A673 (cell line): ENCODE results near the gene KDM8. TPM values are rescaled to one million over a fixed set of nuclear protein-coding genes. Genes with fewer than 3 reads are reported as not detected.

ENCODE experiments used
- BruUV-seq: library from RNA; stranded (reverse); fragments of 400-500 nt; replicated peaks from 2 replicates; lab custom pipeline; 2021; lab: Mats Ljungman, UMichigan
- CTCF ChIA-PET: fragments of 300-600 bp; sonication (Branson Sonifier 250); formaldehyde crosslinking; loops from one replicate; lab custom pipeline; 2022; ENCODE audit warnings: antibody characterized with exemption; lab: Charles Lee
- POLR2A ChIA-PET: fragments of 300-600 bp; sonication (Branson Sonifier 250); formaldehyde crosslinking; loops from one replicate; lab custom pipeline; 2022; ENCODE audit warnings: antibody characterized with exemption; ENCODE audit not compliant: low non-redundant PET; lab: Charles Lee
- DNase-seq: peaks from one replicate; pipeline ENCODE4 v3.0.0-alpha.2; 2015; ENCODE audit warnings: low spot score
- H3K27ac ChIP-seq: fragments of 200-600 bp; sonication (generic); 2 replicates; pipeline ENCODE4 v1.5.1; 2016; ENCODE audit warnings: mixed run types, low read depth, mild to moderate bottlenecking, mixed read lengths, antibody characterized with exemption, low read length; ENCODE audit not compliant: poor library complexity, severe bottlenecking
- H3K27me3 ChIP-seq: fragments of 200-600 bp; sonication (generic); replicated peaks from 2 replicates; pipeline ENCODE4 v1.6.1; 2017; ENCODE audit warnings: mixed run types, low read depth, mild to moderate bottlenecking, mixed read lengths, antibody characterized with exemption, low read length; ENCODE audit not compliant: insufficient read depth, poor library complexity
- H3K36me3 ChIP-seq: fragments of 200-600 bp; sonication (generic); 2 replicates; pipeline ENCODE4 v1.6.1; 2016; ENCODE audit warnings: mixed run types, mild to moderate bottlenecking, mixed read lengths, antibody characterized with exemption, low read length; ENCODE audit not compliant: insufficient read depth, poor library complexity, severe bottlenecking
- H3K4me1 ChIP-seq: fragments of 200-600 bp; sonication (generic); 2 replicates; pipeline ENCODE4 v1.6.1; 2017; ENCODE audit warnings: mixed run types, mild to moderate bottlenecking, mixed read lengths, antibody characterized with exemption, low read length; ENCODE audit not compliant: insufficient read depth, poor library complexity, severe bottlenecking
- H3K4me3 ChIP-seq: fragments of 200-600 bp; sonication (generic); 2 replicates; pipeline ENCODE4 v1.5.1; 2016; ENCODE audit warnings: low read depth, mixed run types, mild to moderate bottlenecking, mixed read lengths, low read length; ENCODE audit not compliant: poor library complexity, severe bottlenecking
- H3K9me3 ChIP-seq: fragments of 200-600 bp; sonication (generic); 2 replicates; pipeline ENCODE4 v1.6.1; 2016; ENCODE audit warnings: mixed run types, low read depth, mild to moderate bottlenecking, mixed read lengths, antibody characterized with exemption, low read length; ENCODE audit not compliant: poor library complexity, severe bottlenecking
- EZH2 ChIP-seq: fragments of 200-600 bp; sonication (generic); IDR thresholded peaks from 2 replicates; pipeline ENCODE4 v1.6.1; 2017; ENCODE audit warnings: borderline replicate concordance, low read depth, mild to moderate bottlenecking, mixed read lengths, antibody characterized with exemption, low read length; ENCODE audit not compliant: poor library complexity, severe bottlenecking
- intact Hi-C: fragments of 100-400 bp; cut with micrococcal nuclease; formaldehyde crosslinking; loops from one replicate; pipeline ENCODE4 v1.10.0; 2022; ENCODE audit not compliant: unreplicated experiment
- total RNA-seq: library from RNA; stranded (reverse); gene quantifications from 2 replicates; pipeline ENCODE4 v1.2.3, GENCODE V29; 2021
- TF ChIP-seq, protein P1 (sequence below): fragments of 300-800, 200-600 bp; sonication (generic); conservative IDR thresholded peaks from 2 replicates; pipeline ENCODE4 v1.5.1; 2017; ENCODE audit warnings: low read depth, mild to moderate bottlenecking, antibody characterized with exemption, low read length, moderate library complexity, mixed read lengths

KDM8 gene
- total RNA-seq, 1 experiment from 2014 or later, result 8.8 TPM

DNA sequence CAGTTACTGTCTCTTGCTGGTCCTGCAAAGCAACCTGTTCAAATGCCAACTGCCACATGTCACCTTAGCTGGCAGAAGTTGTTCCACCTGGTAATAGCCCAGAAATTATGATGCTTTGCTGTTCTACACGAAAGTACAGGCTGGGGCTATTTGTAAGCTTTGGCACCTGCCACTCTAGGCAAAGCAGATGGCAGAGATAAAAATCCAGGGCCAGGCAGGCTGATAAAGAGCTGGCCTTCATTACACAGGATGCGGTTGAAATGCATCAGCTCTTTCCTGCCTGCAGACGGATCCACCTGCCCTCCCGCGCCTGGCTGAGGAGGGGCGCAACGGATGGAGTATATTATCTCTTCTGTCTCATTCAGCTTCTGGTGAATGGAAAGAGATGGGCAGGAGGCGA is 29.3 kb upstream of the KDM8 start:
- BruUV-seq, result no TSS peak
- TF ChIP-seq EZH2, result no peak
- TF ChIP-seq, protein P1, sequence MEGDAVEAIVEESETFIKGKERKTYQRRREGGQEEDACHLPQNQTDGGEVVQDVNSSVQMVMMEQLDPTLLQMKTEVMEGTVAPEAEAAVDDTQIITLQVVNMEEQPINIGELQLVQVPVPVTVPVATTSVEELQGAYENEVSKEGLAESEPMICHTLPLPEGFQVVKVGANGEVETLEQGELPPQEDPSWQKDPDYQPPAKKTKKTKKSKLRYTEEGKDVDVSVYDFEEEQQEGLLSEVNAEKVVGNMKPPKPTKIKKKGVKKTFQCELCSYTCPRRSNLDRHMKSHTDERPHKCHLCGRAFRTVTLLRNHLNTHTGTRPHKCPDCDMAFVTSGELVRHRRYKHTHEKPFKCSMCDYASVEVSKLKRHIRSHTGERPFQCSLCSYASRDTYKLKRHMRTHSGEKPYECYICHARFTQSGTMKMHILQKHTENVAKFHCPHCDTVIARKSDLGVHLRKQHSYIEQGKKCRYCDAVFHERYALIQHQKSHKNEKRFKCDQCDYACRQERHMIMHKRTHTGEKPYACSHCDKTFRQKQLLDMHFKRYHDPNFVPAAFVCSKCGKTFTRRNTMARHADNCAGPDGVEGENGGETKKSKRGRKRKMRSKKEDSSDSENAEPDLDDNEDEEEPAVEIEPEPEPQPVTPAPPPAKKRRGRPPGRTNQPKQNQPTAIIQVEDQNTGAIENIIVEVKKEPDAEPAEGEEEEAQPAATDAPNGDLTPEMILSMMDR, result no peak
- CTCF ChIA-PET, result no interaction called here

DNA sequence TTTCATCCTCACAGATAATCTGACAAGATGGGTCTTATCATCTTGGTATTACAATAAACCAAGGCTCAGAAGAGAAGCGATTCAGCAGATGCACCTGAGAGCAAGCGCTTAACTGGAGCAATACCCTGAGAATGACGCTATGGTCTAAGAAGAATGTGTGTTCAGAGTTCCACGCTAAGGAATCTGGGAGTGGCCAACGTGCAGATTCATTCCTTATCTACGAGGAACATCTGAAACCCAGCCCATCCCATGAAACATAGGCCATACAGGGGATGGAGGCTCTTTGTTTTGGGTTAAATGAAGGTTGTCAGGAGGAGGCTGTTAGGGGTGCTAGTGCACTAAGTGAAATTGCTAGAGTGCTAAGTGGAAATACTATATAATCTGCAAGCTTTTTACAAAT is 28.5 kb upstream of the KDM8 start:
- Histone ChIP-seq H3K36me3 (no peaks in the 10 kb centered on the region), H3K9me3 (no peaks in the 10 kb centered on the region), H3K27me3 (no peaks in the 10 kb centered on the region), H3K4me3 (no peak overlapping the region), H3K4me1 (no peaks in the 10 kb centered on the region), H3K27ac (no peak overlapping the region)
- intact Hi-C loops, result no loop called here
- no peak for DNase-seq
- ChIA-PET POLR2A (no interaction called here), CTCF (no interaction called here)
- TF ChIP-seq, protein P1, result no peak
- no peak for TF ChIP-seq EZH2
- BruUV-seq, result no TSS peak

More for the DNA sequence above, 29.3 kb upstream of the KDM8 start:
- Histone ChIP-seq H3K27ac (no peak overlapping the region), H3K9me3 (no peaks in the 10 kb centered on the region), H3K4me3 (no peak overlapping the region), H3K27me3 (no peaks in the 10 kb centered on the region), H3K36me3 (no peaks in the 10 kb centered on the region), H3K4me1 (no peaks in the 10 kb centered on the region)
- no peak for DNase-seq
- intact Hi-C loops, result no loop called here
- POLR2A ChIA-PET, result no interaction called here

DNA sequence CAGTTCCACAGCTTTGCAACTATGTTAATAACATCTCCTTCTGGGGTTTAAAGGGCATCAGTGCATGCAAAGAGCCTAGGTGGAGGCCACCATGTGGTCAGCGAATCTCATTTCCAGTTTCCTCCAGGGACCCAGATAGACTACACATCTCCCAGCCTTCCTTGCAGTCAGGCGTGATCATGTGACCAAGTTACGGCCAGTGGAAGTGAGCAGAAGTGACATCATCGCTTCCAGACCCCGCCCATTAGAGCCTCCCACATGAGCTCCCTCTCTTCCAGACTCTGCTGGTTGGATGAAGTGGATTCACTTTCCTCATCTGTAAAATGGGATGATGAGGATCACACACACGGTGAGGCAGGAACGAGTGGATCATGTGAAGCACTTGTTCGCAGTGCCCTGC is 27.4 kb upstream of the KDM8 start:
- intact Hi-C loops, result no loop called here
- CTCF ChIA-PET, result no interaction called here
- BruUV-seq, result no TSS peak

More for the DNA sequence above, 27.4 kb upstream of the KDM8 start:
- Histone ChIP-seq H3K27ac (no peak overlapping the region), H3K36me3 (no peaks in the 10 kb centered on the region), H3K4me1 (no peaks in the 10 kb centered on the region), H3K9me3 (no peaks in the 10 kb centered on the region), H3K27me3 (no peaks in the 10 kb centered on the region), H3K4me3 (no peak overlapping the region)
- TF ChIP-seq, protein P1, result no peak
- no peak for TF ChIP-seq EZH2
- peak; percentile 28 for DNase-seq
- POLR2A ChIA-PET, result no interaction called here
